GM18526 (cell line): ENCODE results near the gene NBPF14.
"Not testable (repeated sequence)": the region's sequence is repeated elsewhere in the genome, so short reads cannot be mapped to it uniquely, and the experiment has no call there.

Experiments
- POLR2A ChIP-seq: IDR thresholded peaks from 3 replicates; pipeline ENCODE4 v1.6.1; 2011; ENCODE audit not compliant: insufficient read length; ENCODE audit errors: extremely low read depth

The NBPF14 gene

GRCh38 chr1:148595911-148596310 lies at the start of gene NBPF14:
TSS of gene NBPF14 (minus strand) at chr1:148596011. CDS start at chr1:148595717, 294 bp downstream.
- TF ChIP-seq POLR2A: not testable (repeated sequence)

- TF ChIP-seq POLR2A: peak; percentile 97
These were observed 73.1 kb downstream of the NBPF14 start for GRCh38 chr1:148522561-148523204.

- TF ChIP-seq POLR2A: not testable (repeated sequence)
These were observed 112.8 kb downstream of the NBPF14 start, which contains the start of gene PPIAL4G for GRCh38 chr1:148483029-148483428. TSS of gene PPIAL4G (minus strand) at chr1:148483302. CDS start at chr1:148483252, 50 bp downstream.
